ENCODE results near the gene SIGLEC7. TPM values are rescaled to one million over a fixed set of nuclear protein-coding genes. Genes with fewer than 3 reads are reported as not detected.

Gene SIGLEC7
- polyA plus RNA-seq, 1 of the 3 experiments (the other 2 are of a cell fraction): not detected

GRCh38 chr19:51156710-51157109 is 14.6 kb downstream of the SIGLEC7 start:
- POLR2A ChIA-PET: no interaction called here
- H3K9me3 ChIP-seq: no peaks in the 10 kb centered on the region
- H3F3A ChIP-seq (replicated peaks; ENCODE audit: insufficient read depth): no peaks in the 10 kb centered on the region
- H3K4me2 ChIP-seq: no peak overlapping the region
- no peak overlapping the region for H3K27ac ChIP-seq (ENCODE audit: low read depth in 2 of 2, low read length in 1 of 2)
- H3K4me3 ChIP-seq (ENCODE audit: low read depth in 2 of 2, low read length in 1 of 2): no peak overlapping the region
- no peaks in the 10 kb centered on the region for H3K9me2 ChIP-seq
- TF ChIP-seq CTCF (IDR thresholded peaks at IDR 0.05) (no peak), RAD21 (IDR thresholded peaks at IDR 0.05; ENCODE audit: low read length) (no peak), FOXJ3 (CRISPR knock-in tag; IDR thresholded peaks at IDR 0.05) (no peak), ZBTB33 (IDR thresholded peaks at IDR 0.05; ENCODE audit: borderline replicate concordance, low read depth) (no peak), MXI1 (IDR thresholded peaks at IDR 0.05; ENCODE audit: low read depth, low read length) (no peak), POLR2AphosphoS5 (IDR thresholded peaks at IDR 0.05; ENCODE audit: low read depth, low read length) (no peak), NRF1 (IDR thresholded peaks at IDR 0.05; ENCODE audit: low read depth, low read length) (no peak), TAF1 (IDR thresholded peaks at IDR 0.05; ENCODE audit: borderline replicate concordance, low read depth, low read length) (no peak), RFX5 (IDR thresholded peaks at IDR 0.05; ENCODE audit: low read length) (no peak), MEF2A (IDR thresholded peaks at IDR 0.05; ENCODE audit: borderline replicate concordance, low read depth) (no peak), TEAD4 (IDR thresholded peaks at IDR 0.05; ENCODE audit: borderline replicate concordance, insufficient read depth) (no peak), NFIC (IDR thresholded peaks at IDR 0.05; ENCODE audit: borderline replicate concordance) (no peak), MAX (IDR thresholded peaks at IDR 0.05; ENCODE audit: low read depth) (no peak)
- WGBS (ENCODE audit: low lambda C conversion rate): 0% methylated on average over 2 of the region's 2 CpGs
- no peak overlapping the region for H3K9ac ChIP-seq
- CTCF ChIA-PET: interaction anchor here (0.6 to 2.7 kb wide), 6 partner anchors 9 to 358 kb away, joined by 3 to 12 read pairs (median 4); no protein-coding TSS in a partner anchor
- no peaks in the 10 kb centered on the region for H3K79me2 ChIP-seq (ENCODE audit: insufficient read depth)
- H3K36me3 ChIP-seq (replicated peaks in 1 of 2; ENCODE audit: control insufficient read depth in 1 of 2, insufficient read depth in 2 of 2, low read length in 1 of 2): no peaks in the 10 kb centered on the region
- H4K20me1 ChIP-seq (ENCODE audit: insufficient read depth): no peaks in the 10 kb centered on the region
- no peak overlapping the region for H2AFZ ChIP-seq (ENCODE audit: low read depth)
- no peaks in the 10 kb centered on the region for H3K4me1 ChIP-seq (ENCODE audit: control insufficient read depth in 1 of 2, insufficient read depth in 2 of 2, low read depth in 1 of 2, low read length in 1 of 2)
- H3K27me3 ChIP-seq (ENCODE audit: insufficient read depth): peaks cover 36% of the 10 kb centered on the region
- DNase-seq: no peak

GRCh38 chr19:51157265-51157664 is 15.2 kb downstream of the SIGLEC7 start:
- TF ChIP-seq FOSL2 (IDR thresholded peaks at IDR 0.05; ENCODE audit: borderline replicate concordance, low read depth) (no peak), NFIC (IDR thresholded peaks at IDR 0.05; ENCODE audit: borderline replicate concordance) (no peak), RCOR1 (IDR thresholded peaks at IDR 0.05; ENCODE audit: low read length) (no peak), GATA2 (CRISPR knock-in tag; IDR thresholded peaks at IDR 0.05) (no peak), RFX5 (IDR thresholded peaks at IDR 0.05; ENCODE audit: low read length) (no peak), USF2 (IDR thresholded peaks at IDR 0.05; ENCODE audit: borderline replicate concordance, low read depth, low read length) (no peak)
- no peak for DNase-seq
- Histone ChIP-seq H3K4me2 (no peak overlapping the region), H3K27ac (ENCODE audit: low read depth in 2 of 2, low read length in 1 of 2) (no peak overlapping the region), H4K20me1 (ENCODE audit: insufficient read depth) (no peaks in the 10 kb centered on the region), H3K4me3 (ENCODE audit: low read depth in 2 of 2, low read length in 1 of 2) (no peak overlapping the region), H3K4me1 (ENCODE audit: control insufficient read depth in 1 of 2, insufficient read depth in 2 of 2, low read depth in 1 of 2, low read length in 1 of 2) (no peaks in the 10 kb centered on the region), H3K9me3 (no peaks in the 10 kb centered on the region), H3K36me3 (replicated peaks in 1 of 2; ENCODE audit: control insufficient read depth in 1 of 2, insufficient read depth in 2 of 2, low read length in 1 of 2) (no peaks in the 10 kb centered on the region), H2AFZ (ENCODE audit: low read depth) (no peak overlapping the region), H3K9me2 (no peaks in the 10 kb centered on the region), H3K9ac (no peak overlapping the region), H3K79me2 (ENCODE audit: insufficient read depth) (no peaks in the 10 kb centered on the region), H3F3A (replicated peaks; ENCODE audit: insufficient read depth) (no peaks in the 10 kb centered on the region), H3K27me3 (ENCODE audit: insufficient read depth) (peaks cover 36% of the 10 kb centered on the region)
- ChIA-PET CTCF (interaction anchor here (0.6 to 2.7 kb wide), 5 partner anchors 10 to 358 kb away, joined by 3 to 12 read pairs (median 4); no protein-coding TSS in a partner anchor), POLR2A (no interaction called here)
- 0% methylated on average over 2 of the region's 2 CpGs for WGBS (ENCODE audit: low lambda C conversion rate)

Data from SK-N-SH (cell line).